Measurements from ENCODE around the gene ACOD1. TPM values are rescaled to one million over a fixed set of nuclear protein-coding genes. Genes with fewer than 3 reads are reported as not detected.

Gene ACOD1
- total RNA-seq, 1 donor from 2014 or later: not detected

GRCh38 chr13:76929320-76929719 lies 19.0 kb upstream of the ACOD1 start:
- Mint-ChIP-seq H3K9me3 (ENCODE audit: low read depth) (peaks cover 11% of the 10 kb centered on the region), H3K4me1 (ENCODE audit: low read depth) (no peaks in the 10 kb centered on the region), H3K4me3 (ENCODE audit: unreplicated experiment) (no peak overlapping the region), H3K27ac (ENCODE audit: unreplicated experiment) (no peak overlapping the region), H3K36me3 (ENCODE audit: low read depth) (no peaks in the 10 kb centered on the region), H3K27me3 (ENCODE audit: low read depth) (peaks cover 6% of the 10 kb centered on the region)
- TF ChIP-seq CTCF (IDR thresholded peaks at IDR 0.05): no peak
- DNase-seq (ENCODE audit: low spot score): no peak

GRCh38 chr13:76929851-76930374 lies 18.4 kb upstream of the ACOD1 start:
- Mint-ChIP-seq H3K4me1 (ENCODE audit: low read depth) (peaks cover 3% of the 10 kb centered on the region), H3K9me3 (ENCODE audit: low read depth) (peaks cover 11% of the 10 kb centered on the region), H3K27me3 (ENCODE audit: low read depth) (peaks cover 6% of the 10 kb centered on the region), H3K4me3 (ENCODE audit: unreplicated experiment) (no peak overlapping the region), H3K36me3 (ENCODE audit: low read depth) (no peaks in the 10 kb centered on the region), H3K27ac (ENCODE audit: unreplicated experiment) (no peak overlapping the region)
- no peak for TF ChIP-seq CTCF (IDR thresholded peaks at IDR 0.05)
- DNase-seq (ENCODE audit: low spot score): no peak

- H3K9me3 Mint-ChIP-seq (ENCODE audit: low read depth): peaks cover 18% of the 10 kb centered on the region
Measured at GRCh38 chr13:76932076-76932475, 16.2 kb upstream of the ACOD1 start.

GRCh38 chr13:76934671-76935070 lies 13.6 kb upstream of the ACOD1 start:
- Mint-ChIP-seq H3K9me3 (ENCODE audit: low read depth) (peaks cover 21% of the 10 kb centered on the region), H3K4me1 (ENCODE audit: low read depth) (peaks cover 29% of the 10 kb centered on the region), H3K36me3 (ENCODE audit: low read depth) (no peaks in the 10 kb centered on the region), H3K27ac (ENCODE audit: unreplicated experiment) (peak overlapping the region; percentile 8), H3K4me3 (ENCODE audit: unreplicated experiment) (no peak overlapping the region), H3K27me3 (ENCODE audit: low read depth) (no peaks in the 10 kb centered on the region)
- TF ChIP-seq CTCF (IDR thresholded peaks at IDR 0.05): no peak
- no peak for DNase-seq (ENCODE audit: low spot score)

More at GRCh38 chr13:76932076-76932475, 16.2 kb upstream of the ACOD1 start:
- Mint-ChIP-seq H3K4me3 (ENCODE audit: unreplicated experiment) (no peak overlapping the region), H3K27me3 (ENCODE audit: low read depth) (peaks cover 3% of the 10 kb centered on the region), H3K27ac (ENCODE audit: unreplicated experiment) (no peak overlapping the region), H3K4me1 (ENCODE audit: low read depth) (peaks cover 9% of the 10 kb centered on the region), H3K36me3 (ENCODE audit: low read depth) (no peaks in the 10 kb centered on the region)
- DNase-seq (ENCODE audit: low spot score): no peak
- no peak for TF ChIP-seq CTCF (IDR thresholded peaks at IDR 0.05)

- Mint-ChIP-seq H3K4me3 (ENCODE audit: unreplicated experiment) (no peak overlapping the region), H3K27ac (ENCODE audit: unreplicated experiment) (peak overlapping the region; percentile 90), H3K9me3 (ENCODE audit: low read depth) (peaks cover 10% of the 10 kb centered on the region), H3K27me3 (ENCODE audit: low read depth) (no peaks in the 10 kb centered on the region), H3K36me3 (ENCODE audit: low read depth) (no peaks in the 10 kb centered on the region), H3K4me1 (ENCODE audit: low read depth) (peaks cover 36% of the 10 kb centered on the region)
- no peak for TF ChIP-seq CTCF (IDR thresholded peaks at IDR 0.05)
- no peak for DNase-seq (ENCODE audit: low spot score)
Measured at GRCh38 chr13:76936763-76937162, 11.5 kb upstream of the ACOD1 start.

Measured in chondrocyte (in vitro differentiated cells).